Left lobe of liver (tissue), 2 donors: Measurements from ENCODE around the gene SLC26A1. TPM values are rescaled to one million over a fixed set of nuclear protein-coding genes. Genes with fewer than 3 reads are reported as not detected.
"Not testable (repeated sequence)": the region's sequence is repeated elsewhere in the genome, so short reads cannot be mapped to it uniquely, and the experiment has no call there.

ENCODE experiments used
- ATAC-seq: fragments of 200-7000 bp; cut with Tn5 transposase; one replicate; pipeline ENCODE4 v1.9.1; 2020; ENCODE audit warnings: mild to moderate bottlenecking, moderate library complexity
- DNase-seq: peaks from one replicate; pipeline ENCODE4 v3.0.0-alpha.2; 2020; ENCODE audit warnings: low spot score
- total RNA-seq: library from RNA; stranded (reverse); gene quantifications from one replicate; pipeline ENCODE4 v1.2.1, GENCODE V29; 2021
- donor health status: DM: no; HTN: no; CAD: no; lungs with moderate emphysema.
- donor health status: DM: no; HTN: yes; CAD: no.

The SLC26A1 gene
- total RNA-seq, 1 donor from 2014 or later: 40.6 TPM

DNA sequence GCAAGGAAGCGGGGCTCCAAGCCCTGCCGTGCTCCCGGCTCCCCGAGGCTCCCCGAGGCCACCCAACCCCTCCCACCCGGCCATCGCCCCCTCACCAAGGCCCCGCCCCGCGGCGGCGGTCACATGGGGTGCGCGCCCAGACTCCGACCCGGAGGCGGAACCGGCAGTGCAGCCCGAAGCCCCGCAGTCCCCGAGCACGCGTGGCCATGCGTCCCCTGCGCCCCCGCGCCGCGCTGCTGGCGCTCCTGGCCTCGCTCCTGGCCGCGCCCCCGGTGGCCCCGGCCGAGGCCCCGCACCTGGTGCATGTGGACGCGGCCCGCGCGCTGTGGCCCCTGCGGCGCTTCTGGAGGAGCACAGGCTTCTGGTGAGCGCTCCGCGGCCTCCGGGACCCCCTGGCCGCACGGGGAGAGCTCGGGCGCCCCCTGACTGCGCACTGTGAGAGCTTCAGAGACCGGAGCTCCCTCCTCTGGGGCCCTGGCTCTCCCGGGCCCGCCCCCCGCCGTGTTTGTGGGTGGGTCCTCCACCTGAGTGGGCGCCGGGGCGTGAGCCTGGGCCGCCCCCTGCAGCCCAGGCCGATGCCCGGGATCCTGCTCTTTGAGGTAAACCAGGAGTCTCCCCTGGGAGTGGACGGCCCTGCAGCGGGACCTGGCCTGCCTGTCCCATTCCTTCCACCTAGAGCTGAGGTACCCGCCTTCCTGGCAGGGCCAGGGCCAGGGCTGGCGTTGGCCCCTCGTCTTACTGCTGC lies 6.2 kb downstream of the SLC26A1 start, which contains the start of gene IDUA:
IDUA (plus strand) TSS at position 166 of the 745 bp plus-strand sequence; CDS start at position 207, 41 bp downstream.
- ATAC-seq (peak; percentile 71), DNase-seq (peak; percentile 92)

DNA sequence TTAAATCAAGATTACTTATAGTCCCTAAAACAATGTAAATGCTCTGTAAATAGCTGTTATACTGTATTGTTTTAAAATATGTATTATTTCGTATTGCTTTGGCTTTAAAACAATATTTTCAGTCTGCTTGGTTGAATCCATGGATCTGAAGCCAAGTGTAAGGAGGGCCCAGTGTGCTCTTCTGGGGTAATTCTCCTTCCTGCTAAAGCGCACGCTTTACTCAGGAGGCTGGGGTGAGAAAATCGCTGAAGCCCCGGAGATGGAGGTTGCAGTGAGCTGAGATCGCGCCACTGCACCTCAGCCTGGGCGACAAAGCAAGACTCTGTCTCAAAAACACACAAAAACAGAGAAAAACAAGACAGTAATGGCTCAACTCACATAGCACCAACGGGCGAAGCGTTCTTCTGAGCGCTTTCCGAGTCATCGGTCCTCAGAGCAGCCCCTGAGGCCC lies 6.8 kb downstream of the SLC26A1 start:
- no peak for DNase-seq
- ATAC-seq: peak; percentile 0

GRCh38 chr4:985123-985830 lies 7.9 kb downstream of the SLC26A1 start:
- peak; percentile 89 for DNase-seq
- ATAC-seq: peak; percentile 61

DNA sequence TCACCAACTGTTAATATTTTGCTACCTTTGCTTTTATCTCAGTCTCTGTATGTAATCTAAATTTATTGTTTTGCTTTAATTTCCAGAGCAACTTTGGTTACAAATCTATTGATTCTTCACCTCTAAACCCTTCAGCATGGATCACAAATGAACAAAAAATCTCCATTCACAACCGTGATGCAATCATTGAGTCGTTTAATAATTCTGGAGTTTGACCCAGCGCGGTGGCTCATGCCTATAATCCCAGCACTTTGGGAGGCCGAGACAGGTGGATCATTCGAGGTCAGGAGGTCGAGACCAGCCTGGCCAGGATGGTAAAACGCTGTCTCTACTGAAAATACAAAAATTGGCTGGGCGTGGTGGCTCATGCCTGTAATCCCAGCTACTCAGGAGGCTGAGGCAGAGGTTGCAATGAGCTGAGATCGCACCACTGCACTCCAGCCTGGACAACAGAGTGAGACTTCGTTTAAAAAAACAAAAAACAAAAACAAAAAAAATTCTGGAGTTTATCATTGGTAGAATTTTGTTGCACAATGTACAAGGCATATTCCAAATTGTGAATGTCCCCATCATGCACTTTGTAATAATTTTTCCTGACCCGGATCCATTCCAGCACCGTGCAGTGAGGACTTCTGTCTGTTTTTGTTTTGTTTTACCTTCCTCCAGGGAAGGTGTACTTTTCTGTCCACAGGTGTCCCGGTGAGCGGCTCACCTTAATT lies 8.7 kb downstream of the SLC26A1 start:
- DNase-seq (no peak), ATAC-seq (no peak)

- DNase-seq (no peak), ATAC-seq (no peak)
Measured at GRCh38 chr4:982814-983213, 10.4 kb downstream of the SLC26A1 start.

- no peak for DNase-seq
- ATAC-seq: no peak
Measured at GRCh38 chr4:982291-982690, 10.9 kb downstream of the SLC26A1 start.

GRCh38 chr4:978957-979701 lies 14.1 kb downstream of the SLC26A1 start:
- no peak for DNase-seq
- no peak for ATAC-seq

- DNase-seq, ATAC-seq: not testable (repeated sequence)
Measured at GRCh38 chr4:976016-976415, 17.2 kb downstream of the SLC26A1 start.

- ATAC-seq (no peak), DNase-seq (no peak)
Measured at GRCh38 chr4:974668-975067, 18.5 kb downstream of the SLC26A1 start.

GRCh38 chr4:973431-974397 lies 19.5 kb downstream of the SLC26A1 start, which contains the start of gene DGKQ:
Gene DGKQ (minus strand): TSS chr4:973569. CDS start chr4:973482, 87 bp downstream.
- ATAC-seq: peak; percentile 96

GRCh38 chr4:972651-973424 lies 20.4 kb downstream of the SLC26A1 start:
- DNase-seq (no peak), ATAC-seq (peak; percentile 31)

More at GRCh38 chr4:973431-974397, 19.5 kb downstream of the SLC26A1 start, which contains the start of gene DGKQ:
- peak; percentile 93 for DNase-seq

- DNase-seq (no peak), ATAC-seq (peak; percentile 38)
Measured at GRCh38 chr4:971666-972500, 21.3 kb downstream of the SLC26A1 start.

DNA sequence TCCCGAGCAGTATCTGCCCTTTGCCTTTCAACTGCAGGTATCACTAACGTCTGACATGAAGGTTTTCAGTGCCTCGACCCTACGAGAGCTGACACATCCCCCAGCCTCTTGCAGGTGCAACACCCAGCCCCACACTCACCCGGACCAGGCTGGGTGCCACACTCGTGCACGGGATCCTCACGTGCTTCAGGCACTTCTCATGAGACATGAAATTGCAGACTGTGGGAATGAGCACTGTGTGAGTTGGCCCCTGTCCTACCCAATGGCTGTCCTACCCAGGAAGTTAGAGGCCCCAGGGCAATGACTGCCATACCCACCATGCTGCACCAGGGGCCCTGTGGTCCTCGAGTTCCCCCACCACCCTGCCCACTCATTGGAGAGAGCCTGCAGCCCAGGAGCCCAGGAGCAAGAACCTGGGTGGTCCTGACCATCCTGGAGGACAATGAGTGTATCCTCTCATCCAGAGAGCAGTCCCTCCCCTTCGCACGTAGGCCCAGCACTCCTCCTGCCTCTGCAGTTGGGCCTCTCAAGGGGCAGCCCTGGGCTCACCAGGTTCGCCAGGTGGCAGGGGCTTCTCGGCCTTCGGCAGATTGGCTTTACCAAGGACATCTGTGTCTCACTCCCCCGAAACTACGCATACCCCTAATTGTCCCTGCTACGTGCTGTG lies 22.2 kb downstream of the SLC26A1 start:
- DNase-seq: no peak
- ATAC-seq: no peak

- DNase-seq (no peak), ATAC-seq (no peak)
Measured at GRCh38 chr4:970046-970745, 23.0 kb downstream of the SLC26A1 start.

DNA sequence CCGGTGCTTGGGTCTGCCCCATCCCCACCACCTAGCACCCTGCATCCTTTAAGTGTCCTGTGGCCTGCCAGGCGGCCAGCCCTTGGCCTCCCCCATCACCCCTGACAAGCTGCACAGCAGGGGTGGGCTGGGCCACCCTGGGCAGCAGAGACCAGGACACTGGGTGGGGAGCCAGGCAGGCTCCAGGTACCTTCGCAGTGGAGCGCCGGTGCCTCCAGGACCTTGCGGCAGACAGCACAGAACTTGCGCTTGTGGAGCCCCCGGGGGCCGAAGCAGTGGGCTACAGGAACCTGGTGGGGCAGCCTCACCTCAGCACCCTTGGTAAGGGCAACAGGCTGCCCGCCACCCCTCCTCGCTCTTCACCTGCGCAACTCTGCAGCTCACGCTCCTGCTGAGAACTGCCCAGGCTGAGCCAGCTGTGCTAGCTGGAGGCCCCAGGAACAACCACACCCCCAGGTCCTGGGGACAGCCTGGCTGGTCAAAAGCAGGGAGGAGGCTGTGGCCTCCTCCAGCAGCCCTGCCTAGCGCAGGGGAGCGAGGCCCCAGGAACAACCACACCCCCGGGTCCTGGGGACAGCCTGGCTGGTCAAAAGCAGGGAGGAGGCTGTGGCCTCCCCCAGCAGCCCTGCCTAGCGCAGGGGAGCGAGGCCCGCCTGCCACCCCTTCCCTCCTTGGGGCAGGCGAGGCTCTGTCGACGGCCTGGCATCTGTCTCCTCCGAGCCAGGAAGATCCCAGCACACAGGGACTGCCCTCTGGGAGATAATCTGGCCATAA lies 24.4 kb downstream of the SLC26A1 start:
- no peak for ATAC-seq

DNA sequence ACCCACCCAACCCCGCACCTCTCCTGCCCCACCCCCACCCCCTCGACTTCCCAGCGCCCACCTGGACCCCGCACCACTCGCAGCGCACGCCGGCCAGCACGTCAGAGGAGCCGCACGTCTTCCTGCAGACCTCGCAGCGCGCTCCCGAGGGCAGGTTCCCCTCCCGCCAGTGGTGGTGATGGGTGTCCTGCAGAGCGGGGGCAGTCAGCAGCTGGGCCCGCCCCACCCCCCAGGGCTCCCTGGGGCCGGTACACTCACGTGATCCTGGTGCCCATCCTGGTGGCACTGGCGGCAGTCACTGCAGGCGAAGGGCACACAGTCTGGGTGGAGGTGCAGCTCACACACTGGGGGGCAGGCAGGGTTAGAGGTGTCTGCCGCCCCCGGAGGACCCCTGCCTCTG lies 25.0 kb downstream of the SLC26A1 start:
- no peak for ATAC-seq
- no peak for DNase-seq

More for the DNA sequence above, 24.4 kb downstream of the SLC26A1 start:
- DNase-seq: no peak
